ENCODE results near the gene COX7A1.

DNA sequence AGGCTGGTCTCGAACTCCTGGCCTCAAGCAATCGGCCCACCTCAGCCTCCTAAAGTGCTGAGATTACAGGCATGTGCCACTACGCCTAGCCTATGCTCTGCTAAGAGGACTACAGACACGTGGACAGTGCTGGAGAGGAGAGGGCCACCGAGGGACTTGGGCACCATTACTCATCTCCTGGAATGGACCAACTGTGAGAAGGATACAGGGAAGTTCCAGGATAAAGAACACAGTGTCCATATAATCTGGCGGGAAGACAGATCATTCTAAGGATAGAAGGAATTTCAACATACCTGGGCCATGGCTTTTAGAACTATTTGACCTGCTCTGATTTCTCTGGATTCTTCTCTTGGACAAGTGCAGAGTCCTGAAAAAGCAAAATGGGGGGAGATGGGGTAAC lies 49.4 kb upstream of the COX7A1 start:
- TF ChIP-seq, protein P1, sequence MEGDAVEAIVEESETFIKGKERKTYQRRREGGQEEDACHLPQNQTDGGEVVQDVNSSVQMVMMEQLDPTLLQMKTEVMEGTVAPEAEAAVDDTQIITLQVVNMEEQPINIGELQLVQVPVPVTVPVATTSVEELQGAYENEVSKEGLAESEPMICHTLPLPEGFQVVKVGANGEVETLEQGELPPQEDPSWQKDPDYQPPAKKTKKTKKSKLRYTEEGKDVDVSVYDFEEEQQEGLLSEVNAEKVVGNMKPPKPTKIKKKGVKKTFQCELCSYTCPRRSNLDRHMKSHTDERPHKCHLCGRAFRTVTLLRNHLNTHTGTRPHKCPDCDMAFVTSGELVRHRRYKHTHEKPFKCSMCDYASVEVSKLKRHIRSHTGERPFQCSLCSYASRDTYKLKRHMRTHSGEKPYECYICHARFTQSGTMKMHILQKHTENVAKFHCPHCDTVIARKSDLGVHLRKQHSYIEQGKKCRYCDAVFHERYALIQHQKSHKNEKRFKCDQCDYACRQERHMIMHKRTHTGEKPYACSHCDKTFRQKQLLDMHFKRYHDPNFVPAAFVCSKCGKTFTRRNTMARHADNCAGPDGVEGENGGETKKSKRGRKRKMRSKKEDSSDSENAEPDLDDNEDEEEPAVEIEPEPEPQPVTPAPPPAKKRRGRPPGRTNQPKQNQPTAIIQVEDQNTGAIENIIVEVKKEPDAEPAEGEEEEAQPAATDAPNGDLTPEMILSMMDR (IDR thresholded peaks at IDR 0.05; ENCODE audit: insufficient read depth, low read depth, low read length): no peak
- TF ChIP-seq EZH2 (IDR thresholded peaks at IDR 0.05; ENCODE audit: insufficient read depth, low read length): no peak
